GM21825 (cell line): ENCODE measurements around the gene SCAF1.

Source experiments
- ATAC-seq: cut with Tn5 transposase; IDR thresholded peaks from one replicate; pipeline ENCODE4 v1.9.1; 2021; ENCODE audit warnings: mild to moderate bottlenecking, moderate library complexity; ENCODE audit not compliant: unreplicated experiment

SCAF1 gene

GRCh38 chr19:49701271-49701786 is 59.3 kb downstream of the SCAF1 start:
- ATAC-seq, result no peak

GRCh38 chr19:49704888-49705642 is 63.1 kb downstream of the SCAF1 start:
- ATAC-seq, result no peak

DNA sequence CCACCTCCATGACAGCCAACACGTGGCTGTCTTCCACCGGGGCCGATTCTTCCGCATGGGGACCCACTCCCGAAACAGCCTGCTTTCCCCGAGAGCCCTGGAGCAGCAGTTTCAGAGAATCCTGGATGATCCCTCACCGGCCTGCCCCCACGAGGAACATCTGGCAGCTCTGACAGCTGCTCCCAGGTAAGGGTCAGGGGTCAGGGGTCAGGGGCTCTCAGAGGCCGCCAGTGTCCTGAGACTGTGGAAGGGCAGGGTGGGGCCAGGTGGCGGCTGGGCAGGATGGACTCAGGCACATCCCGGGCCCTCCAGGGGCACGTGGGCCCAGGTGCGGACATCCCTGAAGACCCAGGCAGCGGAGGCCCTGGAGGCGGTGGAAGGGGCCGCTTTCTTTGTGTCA is 63.9 kb downstream of the SCAF1 start:
- ATAC-seq, result no peak
